Lower leg skin (tissue), 3 donors: ENCODE results near the gene CSNK2A3.

Experiments used
- POLR2A ChIP-seq, 2 donors: fragments of 450-650 bp; IDR thresholded peaks; one replicate each; pipeline ENCODE4 v1.6.1; 2016 to 2017; ENCODE audit warnings: antibody characterized with exemption in 2 of 2, mild to moderate bottlenecking in 1 of 2, moderate library complexity in 1 of 2
- TF ChIP-seq, protein P1 (sequence below), 3 donors: fragments of 450-650 bp; IDR thresholded peaks; one replicate each; pipeline ENCODE4 v1.5.1; 2016; ENCODE audit warnings: antibody characterized with exemption in 3 of 3, mild to moderate bottlenecking in 3 of 3, moderate library complexity in 2 of 3

DNA sequence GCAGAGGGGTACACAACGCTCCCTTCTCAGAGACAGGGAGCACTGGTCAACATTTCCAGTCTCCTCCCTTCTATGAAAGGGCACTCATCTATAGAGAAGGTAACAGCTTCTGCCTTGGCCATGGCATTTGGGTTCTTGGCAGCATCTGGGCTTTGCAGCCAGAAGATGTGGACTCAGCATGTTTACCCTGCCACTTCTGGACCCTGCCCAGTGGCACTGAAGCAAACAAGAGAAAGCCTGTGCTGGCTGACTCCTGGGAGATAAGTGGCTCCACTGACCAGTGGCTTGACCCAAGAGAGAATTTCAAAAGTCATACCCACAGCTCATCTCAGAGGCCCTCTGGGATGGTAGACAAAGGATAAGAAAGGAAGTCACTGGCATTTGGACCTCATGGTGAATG, 8.0 kb downstream of the CSNK2A3 start:
- TF ChIP-seq, protein P1, sequence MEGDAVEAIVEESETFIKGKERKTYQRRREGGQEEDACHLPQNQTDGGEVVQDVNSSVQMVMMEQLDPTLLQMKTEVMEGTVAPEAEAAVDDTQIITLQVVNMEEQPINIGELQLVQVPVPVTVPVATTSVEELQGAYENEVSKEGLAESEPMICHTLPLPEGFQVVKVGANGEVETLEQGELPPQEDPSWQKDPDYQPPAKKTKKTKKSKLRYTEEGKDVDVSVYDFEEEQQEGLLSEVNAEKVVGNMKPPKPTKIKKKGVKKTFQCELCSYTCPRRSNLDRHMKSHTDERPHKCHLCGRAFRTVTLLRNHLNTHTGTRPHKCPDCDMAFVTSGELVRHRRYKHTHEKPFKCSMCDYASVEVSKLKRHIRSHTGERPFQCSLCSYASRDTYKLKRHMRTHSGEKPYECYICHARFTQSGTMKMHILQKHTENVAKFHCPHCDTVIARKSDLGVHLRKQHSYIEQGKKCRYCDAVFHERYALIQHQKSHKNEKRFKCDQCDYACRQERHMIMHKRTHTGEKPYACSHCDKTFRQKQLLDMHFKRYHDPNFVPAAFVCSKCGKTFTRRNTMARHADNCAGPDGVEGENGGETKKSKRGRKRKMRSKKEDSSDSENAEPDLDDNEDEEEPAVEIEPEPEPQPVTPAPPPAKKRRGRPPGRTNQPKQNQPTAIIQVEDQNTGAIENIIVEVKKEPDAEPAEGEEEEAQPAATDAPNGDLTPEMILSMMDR (IDR thresholded peaks at IDR 0.05) = no peak
- no peak for TF ChIP-seq POLR2A (IDR thresholded peaks at IDR 0.05)
